TTC549 (cell line): ENCODE data around the gene EPHB2.

Source experiments
- FAIRE-seq: peaks from 2 replicates; lab custom pipeline; 2012; peaks lifted over from hg19 to GRCh38; lab: Jason Lieb, UNC

The EPHB2 gene

DNA sequence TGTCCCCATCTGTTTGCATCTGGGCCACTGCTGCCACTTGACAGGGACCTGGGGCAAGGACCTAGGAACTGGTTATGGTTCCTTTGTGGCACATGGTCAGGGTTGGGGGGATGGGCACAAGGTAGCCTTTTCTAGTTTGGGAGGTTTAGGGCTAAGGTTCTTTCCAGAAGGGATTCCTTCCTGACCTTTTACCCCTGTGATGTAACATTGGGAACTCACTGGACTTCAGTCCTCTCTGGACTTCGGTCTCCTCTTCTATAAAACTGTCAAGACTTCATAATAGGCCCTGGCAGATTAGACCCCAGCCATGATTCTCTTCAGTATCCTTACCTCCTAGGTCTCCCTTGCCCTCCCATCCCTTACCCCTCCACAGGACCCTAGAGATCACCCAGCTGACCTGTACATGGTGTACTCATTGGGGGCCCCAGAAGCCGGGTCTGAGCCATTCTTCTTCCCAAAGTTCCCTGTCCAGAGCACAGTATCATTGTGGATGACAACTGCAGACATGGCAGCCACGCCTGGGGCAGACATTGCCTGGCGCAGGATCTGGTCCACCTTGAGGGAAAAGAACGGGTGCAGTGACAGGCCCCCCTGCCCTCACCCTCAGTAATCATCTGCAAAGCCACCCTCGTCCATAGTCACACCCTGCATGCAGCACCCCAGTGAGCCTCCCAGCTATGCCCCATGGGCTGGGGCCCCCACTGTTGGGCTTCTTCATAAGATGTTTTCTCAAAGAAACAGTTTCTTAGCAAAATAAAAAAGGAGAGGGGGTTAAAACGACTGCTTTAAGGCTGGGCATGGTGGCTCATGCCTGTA is 249.1 kb downstream of the EPHB2 start:
- no peak for FAIRE-seq

DNA sequence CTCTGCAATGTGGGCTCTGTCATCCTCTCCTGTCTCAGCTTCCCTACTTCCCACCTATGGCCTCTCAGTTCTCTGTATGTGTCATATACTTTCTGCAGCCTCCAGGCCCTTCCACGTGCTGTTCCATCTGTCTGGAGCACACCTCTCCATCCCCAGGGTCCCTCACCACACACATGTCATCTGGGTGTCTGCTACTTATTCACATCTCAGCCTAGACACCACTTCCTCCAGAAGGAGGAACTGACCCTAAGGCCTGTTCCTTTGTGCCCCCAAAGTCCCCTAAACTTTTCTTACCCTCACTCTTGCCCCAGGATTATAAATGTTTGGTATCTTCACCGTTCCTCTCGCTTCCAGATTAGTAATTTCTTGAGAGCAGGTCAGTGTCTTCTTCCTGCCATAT is 251.9 kb downstream of the EPHB2 start:
- no peak for FAIRE-seq

DNA sequence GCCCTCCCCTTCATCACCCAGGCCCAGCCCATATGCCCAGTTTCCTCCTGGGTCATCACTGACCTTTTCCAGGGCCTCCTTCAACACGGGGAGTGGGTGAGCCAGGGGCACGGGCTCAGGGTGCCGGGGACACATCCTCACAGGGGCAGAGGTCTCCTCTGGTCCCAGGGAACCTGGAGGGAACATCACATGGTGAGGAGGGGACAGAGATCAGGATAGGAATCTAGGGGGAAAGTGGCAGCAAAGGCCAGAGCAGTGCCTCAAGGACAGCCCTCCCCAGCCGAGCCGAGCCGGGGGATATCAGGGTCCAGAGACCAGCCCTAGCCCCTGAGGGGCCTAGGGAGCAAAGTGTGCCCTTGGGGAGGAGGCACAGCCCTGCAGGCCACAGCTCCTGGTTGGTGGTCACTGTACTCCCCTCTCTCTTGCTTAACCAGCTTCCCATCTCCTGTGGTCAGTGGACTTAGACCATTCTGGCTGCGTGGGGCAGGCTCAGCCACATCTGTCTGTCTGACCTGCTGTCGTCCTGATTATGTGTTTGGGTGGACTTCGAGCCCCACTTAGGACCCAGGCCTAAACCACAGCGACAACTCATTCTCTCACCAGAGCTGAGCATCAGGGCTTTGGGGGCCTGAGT is 252.5 kb downstream of the EPHB2 start:
- no peak for FAIRE-seq

DNA sequence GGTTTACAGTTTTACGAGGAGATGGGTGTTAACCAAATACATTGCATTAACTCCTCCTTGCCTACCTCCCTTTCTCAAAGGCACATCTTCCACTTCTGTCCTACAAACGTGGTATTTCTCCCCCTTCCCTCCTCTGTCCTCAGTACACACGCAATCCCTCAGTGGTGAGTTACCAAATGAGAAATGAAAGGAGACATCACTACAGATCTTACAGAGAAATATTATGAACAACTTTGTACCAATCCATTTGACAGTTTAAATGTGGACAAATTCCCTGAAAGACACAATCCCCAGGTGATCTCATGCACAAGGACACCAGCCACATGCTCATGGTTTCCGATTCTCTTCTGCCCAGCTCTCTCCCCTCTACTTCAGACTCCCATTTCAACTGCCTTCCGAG is 255.7 kb downstream of the EPHB2 start:
- no peak for FAIRE-seq

- no peak for FAIRE-seq
Observed at GRCh38 chr1:22967833-22968232, 257.2 kb downstream of the EPHB2 start.

DNA sequence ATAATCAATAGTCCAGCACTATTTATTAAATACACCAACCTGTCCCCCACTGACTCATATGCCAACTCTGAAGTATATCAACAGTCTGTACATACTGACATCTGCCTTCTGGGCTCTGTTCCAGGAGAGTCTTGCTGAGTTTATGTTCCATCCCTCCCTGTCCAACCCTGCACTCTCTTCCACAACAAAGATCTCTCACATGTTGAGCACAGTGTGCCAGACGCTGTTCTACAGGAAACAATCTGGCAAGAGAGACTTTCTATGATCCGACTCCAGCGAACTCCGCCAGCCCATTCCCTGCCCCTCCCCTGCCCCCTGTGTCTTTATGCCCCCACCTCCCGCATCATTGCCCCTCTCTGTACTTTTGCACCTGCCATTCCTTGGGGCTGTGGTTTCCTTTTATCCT is 258.7 kb downstream of the EPHB2 start:
- FAIRE-seq = no peak

DNA sequence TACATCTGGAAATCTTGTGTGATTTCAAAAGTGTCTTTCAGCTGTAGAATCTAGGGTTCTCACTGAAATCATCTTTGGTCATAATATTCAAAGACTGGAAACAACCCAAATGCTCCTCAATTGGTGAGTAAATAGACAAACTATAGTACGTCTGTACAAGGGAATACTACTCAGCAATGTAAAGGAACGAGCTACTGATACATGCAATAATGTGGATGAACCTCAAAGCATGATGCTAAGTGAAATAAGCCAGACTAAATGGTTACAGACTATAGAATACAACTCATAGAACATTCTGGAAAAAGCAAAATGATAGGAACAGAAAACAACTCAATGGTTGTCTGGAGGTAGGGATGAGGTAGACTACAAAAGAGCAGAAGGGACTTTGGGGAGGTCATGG is 259.5 kb downstream of the EPHB2 start:
- FAIRE-seq = no peak
